ENCODE data around the gene RBM20.
"Not testable (repeated sequence)": the region's sequence is repeated elsewhere in the genome, so short reads cannot be mapped to it uniquely, and the experiment has no call there.

The RBM20 gene

DNA sequence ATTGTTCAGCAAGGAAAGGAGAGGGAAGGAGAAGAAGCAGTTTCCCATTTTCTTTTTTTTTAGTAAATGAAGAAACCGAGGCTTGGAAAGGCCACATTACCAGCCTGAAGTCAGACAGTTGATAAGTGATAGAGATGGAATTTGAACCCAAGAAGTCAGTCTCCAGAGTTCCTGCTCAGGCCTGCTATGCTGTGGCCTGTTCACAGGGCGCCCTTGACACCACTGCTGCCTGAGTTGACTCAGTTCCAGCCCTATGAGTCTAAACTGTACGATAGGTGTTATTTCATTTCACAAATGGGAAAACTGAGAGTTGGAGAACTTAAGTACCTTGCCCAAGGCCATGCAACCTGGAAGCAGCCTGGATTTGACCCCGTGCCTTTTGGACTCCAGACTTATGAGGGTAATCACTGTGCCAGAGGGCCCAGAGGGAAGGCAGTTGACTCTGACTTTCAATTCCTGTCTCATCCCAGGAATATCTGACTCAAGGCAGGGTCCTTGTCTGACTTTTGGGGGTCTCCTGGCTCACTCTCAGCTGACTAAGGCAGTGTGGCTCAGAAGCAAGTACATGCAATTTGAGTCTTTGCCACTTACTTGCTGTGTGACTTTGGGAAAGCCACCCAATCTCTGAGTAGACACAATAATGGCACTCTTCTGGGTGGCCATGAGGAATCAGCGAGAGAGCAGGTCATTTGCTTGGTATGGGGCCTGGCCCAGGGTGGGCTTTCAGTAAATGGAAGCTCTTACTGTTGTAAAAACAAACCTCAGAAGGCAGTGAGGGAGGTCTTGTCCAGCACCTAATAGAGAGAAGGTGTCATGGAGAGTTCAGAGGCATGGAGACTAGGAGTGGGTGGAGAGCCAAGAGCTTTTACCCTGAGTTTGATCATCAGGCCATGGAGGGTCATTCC lies 17.9 kb upstream of the RBM20 start:
- DNase-seq, result no peak

DNA sequence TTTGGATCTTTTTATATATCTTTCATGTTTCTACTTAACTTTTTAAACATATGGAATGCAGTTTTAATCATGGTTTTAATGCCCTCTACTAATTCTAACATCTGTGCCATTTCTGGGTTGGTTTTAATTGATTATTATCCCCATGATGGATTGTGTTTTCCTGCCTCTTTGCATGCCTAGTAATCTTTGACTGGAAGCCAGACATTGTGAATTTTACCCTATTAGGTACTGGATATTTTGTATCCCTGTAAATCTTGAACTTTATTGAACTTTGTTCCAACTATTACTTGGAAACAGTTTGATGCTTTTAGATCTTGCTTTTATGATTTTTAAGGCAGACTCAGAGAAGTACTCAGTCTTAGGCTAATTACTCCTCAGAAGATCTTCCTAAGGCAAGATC lies 16.0 kb upstream of the RBM20 start:
- no peak for DNase-seq

DNA sequence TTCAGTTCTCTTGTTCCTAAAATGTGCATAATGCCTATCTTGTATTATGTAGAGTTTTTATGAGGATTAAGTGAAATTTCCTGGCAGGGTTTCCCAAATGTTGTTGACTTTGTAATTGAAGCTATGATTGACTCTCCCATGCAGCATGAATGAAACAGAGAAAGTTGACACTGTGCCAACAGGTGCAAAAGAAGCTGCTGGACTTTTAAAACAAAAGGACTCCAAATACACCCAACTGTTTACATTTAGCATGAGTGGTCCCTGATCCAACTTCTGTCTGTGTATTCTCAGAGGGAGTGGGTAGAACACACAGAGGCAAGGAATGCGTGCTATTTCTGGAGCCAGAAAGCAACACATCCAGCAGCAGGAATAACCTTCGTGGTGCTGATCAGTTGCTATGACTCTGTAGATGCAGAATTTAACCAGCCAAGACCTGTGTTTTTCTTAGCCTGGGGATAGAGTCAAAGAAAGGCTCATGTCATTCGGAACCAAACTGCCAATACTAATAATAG lies 14.4 kb upstream of the RBM20 start:
- DNase-seq, result peak; percentile 86

DNA sequence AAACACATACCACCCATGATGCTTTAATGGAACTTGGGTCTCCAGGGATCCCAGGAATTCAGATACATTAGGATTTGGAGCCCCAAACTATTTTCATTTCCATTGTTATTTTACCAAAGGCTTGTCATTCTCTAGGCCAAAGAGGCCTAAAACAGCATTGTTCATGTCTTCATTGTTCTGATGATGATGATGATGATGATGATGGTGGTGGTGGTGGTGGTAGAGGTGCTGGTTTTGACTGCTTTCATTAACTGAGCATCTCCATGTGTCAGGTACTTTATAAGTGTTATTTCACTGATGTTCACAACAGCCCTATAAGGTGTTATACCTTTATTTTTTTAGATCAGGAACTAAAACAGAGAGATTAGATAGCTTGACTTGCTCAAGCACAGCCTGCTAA lies 12.2 kb upstream of the RBM20 start:
- DNase-seq, result no peak

DNA sequence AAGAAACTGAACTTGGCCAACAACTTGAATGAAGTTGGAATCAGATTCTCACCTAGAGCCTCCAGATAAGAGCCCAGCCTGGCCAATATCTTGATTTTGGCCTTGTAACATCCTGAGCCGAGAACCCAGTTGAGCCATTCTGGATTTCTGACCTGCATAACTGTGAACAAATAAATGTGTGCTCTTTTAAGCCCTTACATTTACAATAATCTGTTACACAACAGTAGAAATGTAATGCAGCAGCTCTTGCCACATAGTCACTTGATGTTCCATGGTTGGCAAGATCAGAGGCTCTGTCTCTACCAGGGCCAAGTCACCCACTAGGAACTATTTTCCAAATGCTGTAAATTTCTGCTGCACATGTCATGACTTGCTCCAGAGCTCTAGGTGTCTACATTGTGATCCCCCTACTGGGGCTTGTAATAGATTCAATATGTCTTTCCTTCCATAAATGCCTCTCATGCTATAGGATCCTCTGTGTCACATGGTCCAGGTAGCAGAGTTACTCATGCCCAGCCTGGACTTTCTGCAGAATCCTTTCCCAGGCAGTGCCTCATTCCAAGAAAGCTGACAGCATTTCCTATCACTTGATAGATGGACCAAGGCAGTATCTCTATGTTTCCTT lies 11.4 kb upstream of the RBM20 start:
- peak; percentile 45 for DNase-seq

DNA sequence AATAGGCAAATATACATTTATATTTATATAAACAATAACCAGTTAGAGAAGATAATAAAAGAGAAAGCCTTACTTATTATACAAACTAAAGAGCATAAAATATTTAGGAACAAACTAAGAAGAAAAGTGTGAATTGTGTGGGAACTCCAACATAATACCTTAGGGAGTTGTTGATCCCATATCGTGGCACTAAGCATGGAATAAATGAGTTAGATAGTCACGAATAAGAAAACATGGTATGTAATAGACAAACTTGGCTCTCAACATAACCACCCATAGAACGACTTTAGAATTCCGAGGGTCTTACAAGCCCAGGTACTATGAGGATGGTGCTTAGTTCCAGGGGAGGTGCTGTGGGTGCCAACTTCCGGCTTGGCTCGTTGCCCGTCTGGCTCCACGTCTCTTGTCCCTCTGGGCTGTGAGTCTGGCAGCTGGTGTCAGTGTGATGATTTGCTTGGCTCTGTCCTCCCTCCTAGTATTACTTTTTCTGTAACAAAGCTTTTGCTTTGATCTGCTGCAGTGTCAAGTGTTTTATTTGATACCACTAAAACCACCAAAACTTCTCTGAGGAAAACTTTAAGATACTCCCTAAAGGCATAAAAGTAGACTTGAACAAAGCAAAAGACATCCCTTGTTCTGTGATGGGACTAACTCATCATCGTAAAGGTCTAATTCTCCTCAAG lies 9.5 kb upstream of the RBM20 start:
- no peak for DNase-seq

DNA sequence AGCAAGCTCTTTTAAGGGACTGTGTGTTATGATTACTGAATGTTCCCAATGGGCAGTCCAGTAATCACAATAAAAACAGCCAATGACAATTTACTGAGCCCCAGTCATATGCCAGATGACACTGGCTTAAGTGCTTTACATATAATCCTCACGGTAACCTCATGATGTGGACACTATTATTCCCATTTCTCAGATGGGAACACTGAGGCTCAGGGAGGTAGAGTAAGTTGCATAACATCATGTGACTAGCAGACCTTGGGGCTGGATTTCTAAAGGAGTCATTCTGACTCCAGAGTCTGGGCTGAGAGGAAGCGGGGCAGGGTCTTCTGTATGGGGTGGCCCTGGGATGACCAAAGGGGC lies 7.6 kb upstream of the RBM20 start:
- DNase-seq, result no peak

DNA sequence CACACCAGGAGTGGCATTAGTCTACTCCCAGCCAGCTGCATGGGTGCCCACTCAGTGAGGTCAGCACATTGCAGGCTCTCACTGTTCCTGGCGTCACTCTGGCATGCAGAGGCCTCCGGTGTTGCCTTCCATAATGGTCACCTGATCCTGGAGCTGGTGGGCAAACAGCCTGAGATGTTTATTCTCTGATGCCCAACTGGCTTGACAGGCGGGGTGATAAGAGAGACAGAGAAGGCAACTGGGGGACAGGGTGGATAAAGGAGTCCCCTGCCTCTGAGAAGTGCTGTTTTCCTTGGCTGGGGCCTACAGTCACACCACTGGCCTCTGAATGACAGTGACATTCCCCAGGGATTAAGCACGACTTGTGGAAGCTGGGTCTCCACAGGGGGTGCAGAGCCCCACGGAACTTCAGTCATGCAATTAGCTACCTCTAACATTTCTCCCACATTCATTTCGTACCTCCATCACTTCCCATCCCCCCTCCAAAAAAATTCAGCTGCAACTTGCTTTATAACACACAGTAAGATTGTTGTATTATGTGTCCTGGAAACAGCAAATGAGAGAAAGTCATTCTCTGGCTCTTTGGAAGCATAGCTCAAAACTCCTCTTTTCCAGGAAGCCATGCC lies 7.1 kb upstream of the RBM20 start:
- DNase-seq, result peak; percentile 58

DNA sequence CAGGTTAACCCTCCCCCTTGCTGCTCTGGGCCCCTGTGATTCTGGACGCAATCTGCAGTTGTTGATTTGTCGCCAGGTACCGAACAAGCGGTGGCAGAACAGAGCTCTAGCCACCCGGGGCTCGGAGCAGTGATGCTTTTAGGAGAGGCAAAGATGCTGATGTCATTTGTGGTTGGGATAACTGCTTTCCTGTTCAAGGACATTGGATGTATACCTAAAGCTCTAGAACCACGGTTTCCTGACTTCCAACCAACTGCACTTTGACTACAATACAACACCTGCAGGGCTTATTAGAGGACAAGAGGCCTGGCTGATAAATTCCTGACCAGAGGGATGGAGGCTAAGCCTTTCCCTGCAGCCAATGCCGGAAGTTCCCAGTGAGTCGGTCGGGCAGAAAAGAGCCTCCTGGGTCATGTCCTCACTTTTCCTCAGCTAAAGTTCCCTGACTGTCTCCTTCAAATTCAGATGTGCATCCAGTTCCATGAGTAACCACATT lies 6.5 kb upstream of the RBM20 start:
- DNase-seq, result no peak

DNA sequence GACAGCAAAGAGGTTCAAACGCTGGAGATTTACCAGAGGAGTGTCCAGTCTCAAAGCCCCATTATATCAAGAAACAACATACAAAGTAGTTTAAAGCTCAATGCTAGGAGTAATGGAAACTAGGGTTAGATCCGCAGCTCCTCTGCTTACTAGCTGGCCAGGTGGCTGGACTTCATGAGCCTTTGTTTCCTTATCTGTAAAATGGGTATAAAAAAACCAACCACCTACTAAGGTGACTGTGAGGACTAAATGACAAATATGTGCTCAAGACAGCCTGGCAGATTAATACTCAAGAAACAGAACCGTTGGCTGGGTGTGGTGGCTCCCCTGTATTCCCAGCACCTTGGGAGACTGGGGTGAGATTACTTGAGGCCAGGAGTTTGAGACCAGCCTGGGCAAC lies 5.8 kb upstream of the RBM20 start:
- DNase-seq, result no peak

DNA sequence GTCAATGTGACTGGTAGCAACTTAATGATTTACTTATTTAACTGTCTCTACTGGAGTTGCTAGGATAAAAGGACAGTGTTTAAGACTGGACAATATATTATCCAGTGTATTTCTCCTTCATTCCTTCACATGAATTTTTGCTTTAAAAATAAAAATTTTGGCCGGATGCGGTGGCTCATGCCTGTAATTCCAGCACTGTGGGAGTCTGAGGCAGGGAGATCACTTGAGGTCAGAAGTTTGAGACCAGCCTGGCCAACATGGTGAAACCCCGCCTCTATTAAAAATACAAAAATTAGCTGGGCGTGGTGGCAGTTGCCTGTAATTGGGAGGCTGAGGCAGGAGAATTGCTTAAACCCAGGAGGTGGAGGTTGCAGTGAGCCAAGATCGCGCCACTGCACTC lies 5.1 kb upstream of the RBM20 start:
- not testable (repeated sequence) for DNase-seq

DNA sequence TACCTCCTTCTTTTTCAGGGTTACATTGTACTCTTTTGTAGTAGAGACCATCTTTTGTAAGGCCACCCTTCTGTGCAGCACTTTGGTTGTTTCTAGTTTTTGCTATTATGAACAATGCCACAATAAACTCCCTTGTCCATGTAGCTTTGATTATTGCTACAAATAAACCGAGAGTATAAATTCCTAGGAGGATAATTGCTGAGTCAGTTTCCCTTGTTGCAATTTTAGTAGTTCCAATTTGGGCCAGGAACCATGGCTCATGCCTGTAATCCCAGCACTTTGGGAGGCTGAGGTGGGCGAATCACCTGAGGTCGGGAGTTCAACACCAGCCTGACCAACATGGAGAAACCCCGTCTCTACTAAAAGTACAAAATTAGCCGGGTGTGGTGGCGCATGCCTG lies 4.3 kb upstream of the RBM20 start:
- not testable (repeated sequence) for DNase-seq

DNA sequence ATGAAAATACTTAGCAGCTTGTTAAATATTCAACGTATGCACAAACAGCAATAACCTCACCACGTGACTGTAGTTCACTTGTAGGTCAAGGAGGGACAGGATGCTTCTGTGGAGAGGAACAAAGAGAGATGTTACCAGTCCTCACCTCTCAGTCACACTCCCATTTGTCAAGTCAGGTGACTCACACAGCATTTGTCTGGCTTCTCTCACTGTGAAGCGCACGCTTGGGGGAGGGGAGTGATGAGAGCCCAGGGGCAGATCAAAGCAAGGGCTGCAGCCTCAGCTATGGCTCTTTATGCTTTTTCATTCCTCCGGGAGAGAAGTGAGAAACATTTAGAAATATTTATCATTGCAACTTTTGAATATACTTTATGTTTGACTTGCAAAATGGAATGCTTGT lies 2.9 kb upstream of the RBM20 start:
- DNase-seq, result no peak

DNA sequence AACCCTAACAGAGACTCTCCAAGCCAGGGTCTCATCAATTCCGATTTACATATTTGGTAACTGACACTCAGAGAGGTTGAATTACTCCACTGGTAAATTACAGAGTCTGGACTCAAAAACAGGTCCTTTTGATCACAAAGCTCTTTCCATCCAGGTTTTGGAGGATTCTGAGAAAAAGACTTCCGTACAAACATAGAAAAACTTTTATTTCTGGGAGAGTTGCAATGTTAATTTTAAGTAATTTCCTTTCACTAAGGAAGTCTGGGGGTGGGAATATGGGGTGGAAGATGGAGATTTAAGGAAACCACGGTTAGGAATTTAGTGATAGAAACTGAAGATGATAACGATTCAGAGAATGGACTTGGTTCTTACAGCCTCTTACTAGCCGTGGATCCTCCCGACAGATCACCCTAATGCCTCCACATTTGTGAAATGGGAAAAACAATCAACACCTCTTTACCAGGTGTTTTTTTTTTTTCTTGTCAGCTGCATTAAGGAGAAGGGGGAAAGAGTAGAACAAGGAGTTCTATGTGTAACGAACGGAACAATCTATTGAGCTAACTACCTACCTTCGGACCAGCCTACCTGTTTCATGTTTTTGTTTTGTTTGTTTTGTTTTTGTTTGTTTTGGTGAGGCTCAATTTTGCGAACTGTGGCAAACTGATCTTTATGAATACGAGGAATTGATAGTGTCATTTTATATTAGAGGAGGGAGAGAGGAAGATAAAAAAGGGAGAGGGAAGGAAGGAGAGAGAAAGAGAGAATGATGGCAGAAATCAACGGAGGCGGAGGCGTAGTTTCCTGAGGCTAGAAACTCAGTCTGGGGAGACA lies 1.7 kb upstream of the RBM20 start:
- DNase-seq, result no peak

DNA sequence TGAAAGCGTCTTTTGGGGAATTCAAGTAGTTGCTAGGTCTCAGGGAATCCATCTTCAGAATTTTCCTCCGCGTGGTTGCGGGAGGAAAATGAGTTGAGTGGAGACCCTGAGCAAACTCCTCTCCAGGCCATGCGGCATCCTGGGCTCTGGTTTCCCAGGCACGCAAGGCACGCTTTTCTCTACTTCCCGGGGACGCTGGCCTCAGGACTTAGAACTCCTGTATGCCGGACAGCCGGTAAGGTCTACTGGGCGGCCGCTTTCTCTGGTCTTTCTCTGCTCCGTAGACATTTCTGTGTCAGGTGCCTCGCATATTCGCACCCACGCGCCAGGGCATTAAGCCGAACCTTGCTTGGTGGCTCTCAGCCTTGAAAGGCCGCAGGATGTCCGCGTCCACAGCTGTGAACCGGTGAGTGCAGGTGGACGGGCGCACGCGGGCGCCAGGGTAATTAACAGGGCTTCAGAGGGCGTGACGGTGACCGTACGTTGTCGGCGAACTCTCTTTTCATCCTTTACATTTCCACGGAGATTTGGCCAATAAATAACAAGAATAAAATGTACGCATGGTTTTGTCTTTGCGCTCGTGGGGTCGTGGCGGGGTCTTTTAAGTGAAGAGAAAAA lies 992 bp upstream of the RBM20 start:
- no peak for DNase-seq

DNA sequence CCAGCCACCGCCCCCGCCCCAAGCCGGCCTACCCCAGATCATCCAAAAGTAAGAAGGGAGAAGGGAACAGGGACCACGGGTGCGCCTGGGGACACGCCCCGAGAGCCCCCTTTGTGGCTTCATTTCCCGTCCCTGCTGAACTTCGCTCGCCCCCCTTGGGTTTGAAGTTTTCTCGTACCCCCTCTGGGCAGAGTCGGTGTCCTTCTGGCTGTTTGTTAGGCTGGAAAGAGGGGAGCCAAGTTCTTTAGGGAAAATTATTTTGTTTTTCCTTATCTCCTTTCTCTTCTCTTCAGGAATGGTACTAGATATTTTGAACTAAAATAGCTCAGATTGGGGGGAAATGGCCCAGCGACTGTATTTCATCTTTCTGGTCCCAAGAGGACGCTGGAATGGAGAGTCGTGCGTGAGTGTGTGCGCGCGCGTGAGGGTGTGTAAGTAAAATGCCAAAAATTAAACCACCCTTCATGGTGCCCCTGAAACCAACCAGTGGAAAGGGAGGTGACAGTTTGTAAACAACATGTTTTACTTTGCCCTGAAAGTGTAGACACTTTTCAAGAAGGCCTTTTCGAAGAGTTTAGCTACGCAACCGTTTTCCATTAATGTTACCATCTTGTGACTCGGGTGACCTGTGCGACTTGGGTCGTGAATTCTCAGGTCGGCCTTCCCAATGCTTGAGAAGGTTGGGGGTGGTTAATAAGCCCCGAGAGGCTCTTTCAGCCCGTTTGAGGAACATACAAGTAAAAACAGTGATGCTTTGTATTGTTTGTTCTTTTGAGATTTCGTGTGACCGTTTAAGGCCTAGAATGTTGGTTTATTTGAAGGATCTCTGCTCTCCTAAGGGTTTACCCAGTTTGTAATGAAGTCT lies 694 bp downstream of the RBM20 start:
- DNase-seq, result no peak

DNA sequence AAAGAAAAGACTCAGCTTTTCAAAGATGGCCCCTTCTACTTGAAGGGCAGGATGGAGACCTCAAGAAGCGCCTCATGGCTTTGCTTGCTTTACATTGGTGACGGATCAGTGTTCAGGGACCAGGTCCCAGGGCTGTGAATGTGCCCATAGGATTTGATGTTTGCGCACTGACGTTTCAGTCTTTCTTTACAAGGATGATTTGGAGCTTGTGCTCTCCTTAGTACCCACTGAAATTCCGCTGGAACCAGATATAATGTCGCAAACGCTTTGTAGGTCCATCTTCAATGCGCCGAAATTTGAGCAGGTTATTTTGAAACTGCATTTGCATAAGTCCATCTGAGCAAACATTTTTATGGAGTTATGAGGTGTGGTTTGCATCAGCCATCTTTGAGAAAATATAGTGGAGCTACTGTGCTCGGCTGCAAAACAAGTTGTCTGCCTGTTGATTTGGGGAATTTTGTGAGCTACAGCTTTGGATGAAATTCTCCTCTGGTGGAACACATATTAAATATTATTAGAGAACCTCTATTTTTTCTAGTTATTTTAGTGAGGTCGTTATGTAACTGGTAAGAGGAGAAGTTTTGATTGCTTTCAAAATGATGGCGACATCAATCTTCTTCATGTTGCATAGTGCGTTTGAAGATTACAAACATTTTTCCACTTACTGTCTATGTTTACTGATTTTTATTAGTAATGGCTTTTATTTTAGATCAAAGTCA lies 2.4 kb downstream of the RBM20 start:
- no peak for DNase-seq

DNA sequence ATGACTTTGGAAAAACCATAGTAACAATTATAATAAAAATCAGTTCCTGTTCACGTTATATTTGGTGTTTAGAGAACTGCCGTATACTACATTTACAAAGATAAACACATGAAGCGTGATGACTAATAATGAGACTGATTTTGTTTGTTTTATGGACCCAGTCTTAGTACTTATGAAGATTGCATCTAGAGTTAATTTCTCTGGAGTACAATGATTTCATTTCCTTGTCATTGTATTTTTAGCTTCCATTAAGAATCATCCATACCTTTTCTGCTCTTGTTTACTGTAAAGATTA lies 2.9 kb downstream of the RBM20 start:
- no peak for DNase-seq

DNA sequence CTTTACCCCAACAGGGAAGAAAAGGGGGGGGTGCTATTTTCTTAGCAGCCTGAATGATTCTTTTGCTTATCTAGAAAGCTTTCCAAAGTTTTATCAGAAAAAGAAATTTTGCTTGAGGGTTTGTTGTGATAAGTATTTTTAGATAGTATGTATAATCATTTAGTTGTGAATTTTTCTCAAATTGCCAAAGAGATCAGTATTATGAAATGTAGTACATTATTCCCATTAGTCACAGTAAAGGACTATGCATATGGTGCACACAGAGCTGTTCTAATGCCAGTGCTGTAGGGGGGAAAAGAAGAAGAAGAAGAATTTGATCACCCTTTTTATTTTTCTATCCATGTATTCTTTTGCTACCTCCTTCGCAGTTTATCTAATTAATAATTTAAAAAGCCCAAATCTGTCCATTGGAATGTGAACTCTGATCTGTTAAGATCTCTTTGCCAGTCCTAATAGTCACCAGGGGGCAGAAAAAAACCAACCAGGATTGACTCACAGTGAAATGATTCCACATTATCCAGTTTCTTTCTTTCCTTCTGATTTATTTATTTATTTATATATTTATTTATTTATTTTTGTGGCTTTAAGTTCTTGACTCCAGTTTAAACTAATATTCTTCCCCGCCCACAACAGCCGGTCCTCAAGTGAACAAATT lies 4.7 kb downstream of the RBM20 start:
- DNase-seq, result no peak

Data from fibroblast of skin of scalp (primary cell).